Measurements from ENCODE around the gene MAPK8IP1.

MAPK8IP1 gene

GRCh38 chr11:45941285-45941684, 55.8 kb downstream of the MAPK8IP1 start:
- Histone ChIP-seq H3K36me3 (peaks cover 59 to 65% (median 60%) of the 10 kb centered on the region in 3 donors), H3K4me1 (no peaks in the 10 kb centered on the region), H3K4me3 (no peak overlapping the region), H3K27ac (no peak overlapping the region), H3K27me3 (no peaks in the 10 kb centered on the region), H3K9me3 (no peaks in the 10 kb centered on the region)
- TF ChIP-seq CTCF (IDR thresholded peaks at IDR 0.05): no peak
- intact Hi-C loops (cut with DNase I; ENCODE audit: low total_unique reads): no loop called here
- no peak for DNase-seq

DNA sequence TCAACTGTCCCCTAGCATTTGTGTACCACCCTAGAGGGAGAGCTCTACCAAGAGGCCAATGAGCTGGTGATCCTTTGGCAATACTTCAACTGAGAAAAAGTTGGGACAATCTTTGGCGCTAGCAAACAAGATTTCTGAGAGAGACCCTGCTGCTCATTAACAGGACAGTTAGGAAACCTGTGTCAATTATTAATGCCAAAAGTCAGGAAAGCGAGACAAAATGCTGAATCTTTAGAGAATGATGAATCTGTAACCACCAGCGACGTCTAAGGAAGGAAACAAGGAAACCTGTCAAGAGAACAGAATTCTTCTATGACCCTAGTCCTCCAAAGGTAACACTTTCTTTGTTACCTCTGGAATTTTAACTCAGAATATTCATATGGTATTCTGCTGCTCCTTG, 56.9 kb downstream of the MAPK8IP1 start:
- DNase-seq: no peak
- no peak overlapping the region for H3K4me3 ChIP-seq
- H3K4me1 ChIP-seq: no peaks in the 10 kb centered on the region
- peaks cover 59 to 65% (median 61%) of the 10 kb centered on the region in 3 donors for H3K36me3 ChIP-seq
- intact Hi-C loops (cut with DNase I; ENCODE audit: low total_unique reads): no loop called here
- no peaks in the 10 kb centered on the region for H3K9me3 ChIP-seq
- no peaks in the 10 kb centered on the region for H3K27me3 ChIP-seq
- no peak overlapping the region for H3K27ac ChIP-seq
- TF ChIP-seq CTCF (IDR thresholded peaks at IDR 0.05): no peak

DNA sequence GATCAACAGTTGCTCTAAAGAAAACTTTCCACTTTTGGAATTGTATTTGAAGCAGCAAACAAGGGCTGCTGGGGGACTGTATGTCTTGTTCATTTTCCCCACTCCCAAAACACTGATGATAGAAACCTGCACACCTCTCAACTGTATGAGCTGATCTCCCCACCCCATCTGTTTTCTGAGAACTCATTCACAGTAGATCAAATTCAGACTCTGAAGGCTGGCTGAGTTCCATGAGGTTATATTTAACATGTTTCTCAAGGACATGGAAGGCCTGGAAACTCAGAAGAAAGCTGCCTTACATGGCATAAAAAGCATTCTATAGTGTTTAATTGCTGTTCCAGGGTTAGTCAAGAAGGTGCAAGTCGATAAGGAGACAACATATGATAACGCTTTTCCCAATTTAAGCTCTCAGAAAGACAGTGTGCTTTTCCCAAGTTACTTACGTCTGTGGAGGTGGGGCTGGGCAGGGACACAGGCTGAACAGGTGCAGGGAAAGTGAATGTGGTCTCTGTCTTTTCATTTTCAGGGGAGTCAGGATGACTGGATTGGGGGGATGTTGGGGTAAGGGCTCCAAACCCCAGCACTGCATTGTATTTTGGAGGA, 60.0 kb downstream of the MAPK8IP1 start:
- intact Hi-C loops (cut with DNase I; ENCODE audit: low total_unique reads): no loop called here
- no peak overlapping the region for H3K27ac ChIP-seq

GRCh38 chr11:45947885-45948284, 62.4 kb downstream of the MAPK8IP1 start:
- H3K27ac ChIP-seq: no peak overlapping the region
- TF ChIP-seq CTCF (IDR thresholded peaks at IDR 0.05): no peak
- H3K36me3 ChIP-seq: peaks cover 72 to 94% (median 80%) of the 10 kb centered on the region in 3 donors
- intact Hi-C loops (cut with DNase I; ENCODE audit: low total_unique reads): no loop called here
- H3K4me3 ChIP-seq: no peak overlapping the region
- H3K27me3 ChIP-seq: no peaks in the 10 kb centered on the region
- no peaks in the 10 kb centered on the region for H3K9me3 ChIP-seq
- no peak for DNase-seq
- H3K4me1 ChIP-seq: no peaks in the 10 kb centered on the region

More for the DNA sequence above, 60.0 kb downstream of the MAPK8IP1 start:
- H3K36me3 ChIP-seq: peaks cover 75 to 87% (median 81%) of the 10 kb centered on the region in 3 donors
- TF ChIP-seq CTCF (IDR thresholded peaks at IDR 0.05): no peak
- no peak for DNase-seq
- no peaks in the 10 kb centered on the region for H3K27me3 ChIP-seq
- no peaks in the 10 kb centered on the region for H3K9me3 ChIP-seq
- H3K4me3 ChIP-seq: no peak overlapping the region
- H3K4me1 ChIP-seq: no peaks in the 10 kb centered on the region

DNA sequence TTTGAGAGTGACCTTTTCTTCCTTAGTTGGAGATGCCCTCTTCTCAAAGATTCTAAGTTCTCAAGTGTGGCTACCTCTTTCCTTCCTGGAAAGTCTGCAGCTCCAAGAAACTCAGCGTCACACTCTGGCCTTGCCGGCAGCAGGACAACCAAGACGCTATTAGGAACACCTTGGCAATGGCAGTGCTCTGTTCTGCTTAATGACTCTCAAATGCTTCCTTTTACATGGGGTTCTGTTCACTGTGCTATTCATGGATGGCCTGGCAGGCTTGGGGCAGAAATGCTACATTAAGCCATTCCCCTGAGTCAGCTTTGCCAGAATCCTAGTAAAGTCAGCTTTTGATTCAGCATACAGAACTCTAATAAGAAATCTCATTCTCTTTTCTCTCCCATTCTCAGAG, 62.9 kb downstream of the MAPK8IP1 start:
- no peak overlapping the region for H3K27ac ChIP-seq
- intact Hi-C loops (cut with DNase I; ENCODE audit: low total_unique reads): no loop called here
- no peaks in the 10 kb centered on the region for H3K9me3 ChIP-seq
- no peaks in the 10 kb centered on the region for H3K4me1 ChIP-seq
- H3K27me3 ChIP-seq: no peaks in the 10 kb centered on the region
- no peak for TF ChIP-seq CTCF (IDR thresholded peaks at IDR 0.05)
- no peak overlapping the region for H3K4me3 ChIP-seq
- H3K36me3 ChIP-seq: peaks cover 75 to 96% (median 85%) of the 10 kb centered on the region in 3 donors
- DNase-seq: no peak

GRCh38 chr11:45949992-45950407, 64.5 kb downstream of the MAPK8IP1 start:
- H3K27me3 ChIP-seq: no peaks in the 10 kb centered on the region
- intact Hi-C loops (cut with DNase I; ENCODE audit: low total_unique reads): no loop called here
- H3K4me3 ChIP-seq: no peak overlapping the region
- H3K9me3 ChIP-seq: no peaks in the 10 kb centered on the region
- DNase-seq: no peak
- no peaks in the 10 kb centered on the region for H3K4me1 ChIP-seq
- H3K27ac ChIP-seq: no peak overlapping the region
- peaks cover 67 to 86% (median 81%) of the 10 kb centered on the region in 3 donors for H3K36me3 ChIP-seq
- TF ChIP-seq CTCF (IDR thresholded peaks at IDR 0.05): no peak

All from tibial artery (tissue), 4 donors.